Measurements from ENCODE around the gene TBX10.
"Not testable (repeated sequence)": the region's sequence is repeated elsewhere in the genome, so short reads cannot be mapped to it uniquely, and the experiment has no call there.

TBX10 gene

DNA sequence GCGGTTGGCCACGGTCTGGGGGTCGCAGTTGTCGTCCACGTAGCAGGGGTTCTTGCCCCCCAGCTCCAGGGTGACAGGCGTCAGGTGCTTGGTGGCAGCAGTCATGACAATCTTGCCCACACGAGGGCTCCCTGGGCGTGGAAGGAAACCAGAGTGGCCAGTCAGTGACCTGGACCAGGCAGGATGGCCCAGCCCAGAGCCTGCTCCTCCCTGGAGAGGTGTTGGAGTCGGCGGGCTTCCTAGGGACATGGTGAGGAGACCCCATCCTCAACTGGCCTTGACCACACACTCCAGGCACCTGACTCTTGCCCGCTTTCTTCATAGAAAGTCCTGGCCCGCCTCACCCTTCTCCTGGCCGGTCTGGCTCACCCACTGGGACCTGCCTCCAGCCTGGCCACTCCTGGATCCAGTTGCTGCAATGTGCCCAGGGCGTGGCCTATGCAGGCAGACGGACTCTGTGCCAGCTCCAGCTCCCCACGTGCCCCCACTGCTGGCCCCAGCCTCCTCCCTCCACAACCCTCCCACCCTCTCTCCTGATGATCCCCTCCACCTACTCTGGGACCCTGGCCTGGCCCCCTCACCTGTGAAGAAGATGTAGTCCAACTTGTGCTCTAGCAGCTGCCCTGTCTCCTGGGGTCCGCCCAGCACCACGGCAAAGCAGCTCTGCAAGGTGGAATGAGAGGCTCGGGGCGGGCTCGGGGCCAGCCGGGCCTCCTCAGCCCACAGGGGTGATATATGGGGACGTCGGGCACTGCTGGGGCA lies 26.2 kb upstream of the TBX10 start:
- no peak overlapping the region for H3K4me3 ChIP-seq (ENCODE audit: low read length)
- DNase-seq (ENCODE audit: low read depth, low spot score), result no peak

DNA sequence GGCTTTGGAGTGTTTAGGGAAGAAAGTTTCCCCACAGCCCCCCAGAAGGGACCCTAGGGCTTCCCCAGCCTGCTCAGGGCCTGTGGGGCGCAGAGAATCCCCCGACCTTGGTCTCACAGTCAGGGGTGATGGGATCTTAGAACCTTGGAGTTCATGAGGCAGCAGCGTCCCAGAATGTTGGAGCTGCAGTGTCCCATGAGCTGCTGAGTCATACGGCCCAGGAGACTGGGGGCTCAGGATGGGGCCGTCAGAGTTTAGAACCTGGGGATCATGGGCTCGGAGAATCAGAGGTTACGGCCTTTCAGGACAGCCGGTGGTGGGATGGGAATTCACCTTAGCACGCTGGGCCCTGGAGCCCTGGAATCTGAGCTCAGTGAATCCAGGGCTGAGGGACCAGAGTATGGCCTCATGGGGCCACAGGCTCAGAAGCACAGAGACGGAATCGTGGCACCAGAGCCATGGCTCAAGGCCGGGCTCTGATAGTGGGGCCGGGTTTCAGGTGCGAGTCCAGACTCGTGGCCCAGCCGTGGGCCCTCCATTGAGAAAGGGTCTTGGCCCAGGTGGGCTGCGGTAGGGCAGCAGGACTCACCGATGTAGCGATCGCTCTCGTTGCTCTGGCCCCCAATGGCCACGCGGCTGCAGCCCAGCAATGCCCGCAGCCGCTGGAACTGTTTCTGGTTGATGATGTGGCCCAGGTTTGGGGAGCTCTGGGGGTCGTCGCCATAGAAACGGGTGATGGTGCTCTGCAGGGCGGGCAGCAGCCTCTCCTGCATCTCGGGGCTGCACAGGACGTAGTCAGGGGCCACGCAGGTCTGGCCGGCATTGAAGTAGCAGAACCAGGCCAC lies 25.4 kb upstream of the TBX10 start:
- no peak for DNase-seq (ENCODE audit: low read depth, low spot score)
- no peak overlapping the region for H3K4me3 ChIP-seq (ENCODE audit: low read length)

- H3K4me3 ChIP-seq (ENCODE audit: low read length), result no peak overlapping the region
- DNase-seq (ENCODE audit: low read depth, low spot score), result no peak
Measured at GRCh38 chr11:67664213-67664585, 24.6 kb upstream of the TBX10 start.

- no peak for DNase-seq (ENCODE audit: low read depth, low spot score)
- H3K4me3 ChIP-seq (ENCODE audit: low read length), result no peak overlapping the region
Measured at GRCh38 chr11:67663532-67664212, 24.1 kb upstream of the TBX10 start.

- no peak for DNase-seq (ENCODE audit: low read depth, low spot score)
- no peak overlapping the region for H3K4me3 ChIP-seq (ENCODE audit: low read length)
Measured at GRCh38 chr11:67662835-67663531, 23.4 kb upstream of the TBX10 start.

DNA sequence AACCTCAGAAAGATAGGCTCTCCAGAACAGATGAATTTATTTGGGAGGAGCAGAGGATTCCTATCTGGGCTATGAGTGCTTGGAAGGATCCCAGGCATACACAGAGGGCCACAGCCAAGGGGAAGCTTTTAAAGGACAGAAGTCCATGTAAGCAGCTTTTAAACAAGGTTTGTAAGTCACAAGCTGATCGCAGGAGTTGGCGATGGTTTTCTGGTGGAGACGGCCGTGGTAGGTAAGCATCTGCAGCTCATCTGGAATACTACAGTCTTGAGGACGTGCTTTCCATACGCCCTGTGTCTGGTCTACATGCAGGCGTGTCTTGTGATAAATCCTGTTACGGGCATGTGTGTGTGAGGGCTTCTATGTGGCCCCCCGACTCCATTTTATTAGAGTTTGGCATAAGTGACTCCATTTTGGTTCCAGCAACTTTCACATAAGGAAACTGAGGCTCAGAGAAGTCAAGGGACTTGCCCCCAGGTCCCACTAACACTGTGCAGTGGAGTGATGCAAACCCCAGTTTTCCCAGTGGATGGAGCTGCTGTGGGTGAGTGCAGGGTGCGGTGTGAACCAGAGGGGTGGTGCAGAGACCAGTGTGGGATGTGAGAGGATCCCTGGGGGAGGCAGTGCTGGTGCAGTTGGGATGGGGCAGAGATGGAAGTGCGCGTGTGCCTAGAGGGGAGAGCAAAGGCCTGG lies 22.7 kb upstream of the TBX10 start:
- no peak for DNase-seq (ENCODE audit: low read depth, low spot score)
- H3K4me3 ChIP-seq (ENCODE audit: low read length), result no peak overlapping the region

GRCh38 chr11:67660752-67661151 lies 21.2 kb upstream of the TBX10 start:
- not testable (repeated sequence) for H3K4me3 ChIP-seq (ENCODE audit: low read length); DNase-seq (ENCODE audit: low read depth, low spot score)

- not testable (repeated sequence) for DNase-seq (ENCODE audit: low read depth, low spot score); H3K4me3 ChIP-seq (ENCODE audit: low read length)
Measured at GRCh38 chr11:67659651-67660165, 20.1 kb upstream of the TBX10 start.

- DNase-seq (ENCODE audit: low read depth, low spot score), result no peak
Measured at GRCh38 chr11:67657300-67657699, 17.7 kb upstream of the TBX10 start.

DNA sequence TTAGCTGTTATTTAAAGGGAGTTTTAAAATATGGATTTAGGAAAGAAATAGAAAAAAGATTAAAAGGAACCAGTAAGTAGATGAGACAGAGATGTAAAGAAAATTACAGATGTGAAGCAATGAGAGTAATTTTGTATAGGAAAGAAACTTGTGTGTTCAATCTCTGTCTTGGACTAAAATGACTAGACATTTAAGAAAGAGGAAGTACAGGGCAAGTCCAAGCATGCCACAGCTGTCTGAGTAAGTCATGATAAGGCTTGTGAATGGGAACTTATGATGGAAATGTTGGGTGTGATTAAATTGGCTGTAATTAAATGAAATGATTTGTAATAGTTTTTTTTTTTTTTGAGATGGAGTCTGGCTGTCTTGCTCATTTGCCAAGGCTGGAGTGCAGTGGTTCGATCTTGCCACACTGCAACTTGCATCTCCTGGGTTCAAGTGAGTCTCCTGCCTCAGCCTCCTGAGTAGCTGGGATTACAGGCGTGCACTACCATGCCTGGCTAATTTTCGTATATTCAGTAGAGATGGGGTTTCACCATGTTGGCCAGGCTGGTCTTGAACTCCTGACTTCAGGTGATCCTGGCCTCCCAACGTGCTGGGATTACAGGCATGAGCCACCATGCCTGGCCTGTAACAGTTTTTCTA lies 16.8 kb upstream of the TBX10 start:
- DNase-seq (ENCODE audit: low read depth, low spot score), result no peak
- no peak overlapping the region for H3K4me3 ChIP-seq (ENCODE audit: low read length)

More at GRCh38 chr11:67657300-67657699, 17.7 kb upstream of the TBX10 start:
- no peak overlapping the region for H3K4me3 ChIP-seq (ENCODE audit: low read length)

- DNase-seq (ENCODE audit: low read depth, low spot score), result no peak
- H3K4me3 ChIP-seq (ENCODE audit: low read length), result no peak overlapping the region
Measured at GRCh38 chr11:67654225-67654624, 14.7 kb upstream of the TBX10 start.

GRCh38 chr11:67652965-67653845 lies 13.6 kb upstream of the TBX10 start:
- H3K4me3 ChIP-seq (ENCODE audit: low read length), result no peak overlapping the region
- no peak for DNase-seq (ENCODE audit: low read depth, low spot score)

GRCh38 chr11:67651976-67652781 lies 12.6 kb upstream of the TBX10 start:
- DNase-seq (ENCODE audit: low read depth, low spot score), result no peak
- H3K4me3 ChIP-seq (ENCODE audit: low read length), result no peak overlapping the region

DNA sequence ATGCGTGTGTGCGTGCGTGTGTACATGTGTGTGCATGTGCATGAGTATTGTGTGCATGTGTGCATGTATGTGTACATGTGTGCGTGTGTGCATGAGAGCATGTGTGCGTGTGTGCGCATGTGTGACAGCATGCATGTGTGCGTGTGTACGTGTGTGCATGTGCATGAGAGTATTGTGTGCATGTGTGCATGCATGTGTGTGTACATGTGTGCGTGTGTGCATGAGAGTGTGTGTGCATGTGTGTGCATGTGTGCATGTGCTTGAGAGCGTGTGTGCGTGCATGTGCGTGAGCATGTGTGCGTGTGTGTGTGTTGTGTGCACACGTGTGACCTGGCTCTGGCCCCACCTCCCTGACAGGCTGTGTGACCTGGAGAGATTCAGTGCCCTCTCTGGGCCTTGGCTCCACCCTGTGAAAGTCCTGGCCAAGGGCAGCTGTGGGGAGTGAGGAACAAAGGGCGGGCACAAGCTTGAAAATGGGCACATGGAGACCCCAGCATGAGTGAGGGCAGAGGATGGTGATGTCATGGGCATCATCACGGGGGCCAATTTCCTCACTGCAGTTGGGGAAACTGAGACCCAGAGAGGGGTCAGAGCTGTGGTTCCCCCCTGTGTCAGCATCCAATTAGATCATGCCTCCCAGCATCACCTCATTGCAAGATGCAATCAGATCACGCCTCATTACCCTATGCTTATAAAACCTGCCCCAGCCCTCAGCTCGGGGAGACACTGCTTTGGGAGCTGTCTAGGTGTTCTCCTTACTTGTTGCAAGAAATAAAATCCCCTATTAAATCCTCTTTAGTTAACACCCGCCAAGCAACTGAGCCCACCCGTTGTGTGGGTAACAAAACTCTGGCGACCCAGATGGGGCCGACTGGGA lies 10.3 kb upstream of the TBX10 start:
- DNase-seq (ENCODE audit: low read depth, low spot score), result peak; percentile 88

GRCh38 chr11:67648796-67649613 lies 9.4 kb upstream of the TBX10 start:
- DNase-seq (ENCODE audit: low read depth, low spot score), result peak; percentile 32
- H3K4me3 ChIP-seq (ENCODE audit: low read length), result no peak overlapping the region

More for the DNA sequence above, 10.3 kb upstream of the TBX10 start:
- peak overlapping the region; percentile 80 for H3K4me3 ChIP-seq (ENCODE audit: low read length)
